OCI-M1 (cell line): ENCODE data around the gene ANKLE1.

Experiments
- DNase-seq: peaks from one replicate; lab custom pipeline; 2025; lab: John Stamatoyannopoulos, UW

Gene ANKLE1

GRCh38 chr19:17305517-17306284 lies 24.0 kb downstream of the ANKLE1 start, which contains the start of gene MRPL34:
TSS of gene MRPL34 (plus strand) at chr19:17305872. CDS start at chr19:17305893, 21 bp downstream.
- DNase-seq: peak; percentile 100

GRCh38 chr19:17306285-17306714 lies 24.6 kb downstream of the ANKLE1 start:
- peak; percentile 80 for DNase-seq

GRCh38 chr19:17307876-17308377 lies 26.2 kb downstream of the ANKLE1 start:
- DNase-seq: no peak

- DNase-seq: peak; percentile 100
Observed at GRCh38 chr19:17309198-17309964, 27.7 kb downstream of the ANKLE1 start, which contains the start of gene DDA1. TSS of gene DDA1 (plus strand) at chr19:17309563. CDS start at chr19:17309655, 92 bp downstream.

- peak; percentile 74 for DNase-seq
Observed at GRCh38 chr19:17309965-17310461, 28.3 kb downstream of the ANKLE1 start.

GRCh38 chr19:17311455-17312188 lies 29.9 kb downstream of the ANKLE1 start:
- DNase-seq: no peak

- DNase-seq: no peak
Observed at GRCh38 chr19:17312189-17313113, 30.8 kb downstream of the ANKLE1 start.

- DNase-seq: no peak
Observed at GRCh38 chr19:17314007-17314593, 32.4 kb downstream of the ANKLE1 start.

- no peak for DNase-seq
Observed at GRCh38 chr19:17318966-17319365, 37.3 kb downstream of the ANKLE1 start.

- no peak for DNase-seq
Observed at GRCh38 chr19:17319473-17320238, 38.0 kb downstream of the ANKLE1 start.

GRCh38 chr19:17320435-17320834 lies 38.7 kb downstream of the ANKLE1 start:
- DNase-seq: no peak

- DNase-seq: no peak
Observed at GRCh38 chr19:17321655-17322489, 40.2 kb downstream of the ANKLE1 start.

GRCh38 chr19:17322854-17323253 lies 41.2 kb downstream of the ANKLE1 start:
- no peak for DNase-seq

GRCh38 chr19:17323300-17323963 lies 41.7 kb downstream of the ANKLE1 start:
- DNase-seq: no peak

- peak; percentile 54 for DNase-seq
Observed at GRCh38 chr19:17323964-17324332, 42.2 kb downstream of the ANKLE1 start.

- DNase-seq: no peak
Observed at GRCh38 chr19:17324357-17325114, 42.8 kb downstream of the ANKLE1 start.

GRCh38 chr19:17325133-17325532 lies 43.4 kb downstream of the ANKLE1 start:
- DNase-seq: no peak
